Ishikawa (cell line): ENCODE data around the gene CYS1.

Source experiments
- CEBPB ChIP-seq: IDR thresholded peaks from 2 replicates; pipeline ENCODE4 v1.6.1; 2012
- CREB1 ChIP-seq: IDR thresholded peaks from 2 replicates; pipeline ENCODE4 v1.6.1; 2012; ENCODE audit warnings: low read depth
- EGR1 ChIP-seq: IDR thresholded peaks from 2 replicates; pipeline ENCODE4 v1.6.1; 2012
- EP300 ChIP-seq: IDR thresholded peaks from 2 replicates; pipeline ENCODE4 v1.6.1; 2012; ENCODE audit warnings: borderline replicate concordance
- FOXM1 ChIP-seq: IDR thresholded peaks from 2 replicates; pipeline ENCODE4 v1.6.1; 2012; ENCODE audit warnings: low read depth, borderline replicate concordance
- MAX ChIP-seq: IDR thresholded peaks from 2 replicates; pipeline ENCODE4 v1.6.1; 2012
- RAD21 ChIP-seq: IDR thresholded peaks from 2 replicates; pipeline ENCODE4 v1.6.1; 2012; ENCODE audit warnings: low read depth
- REST ChIP-seq: IDR thresholded peaks from 2 replicates; pipeline ENCODE4 v1.6.1; 2012; ENCODE audit warnings: low read depth, mild to moderate bottlenecking
- TAF1 ChIP-seq: IDR thresholded peaks from 2 replicates; pipeline ENCODE4 v1.6.1; 2012; ENCODE audit warnings: low read depth, mild to moderate bottlenecking
- YY1 ChIP-seq: IDR thresholded peaks from 2 replicates; pipeline ENCODE4 v1.6.1; 2012; ENCODE audit warnings: low read depth

GRCh38 chr2:10126632-10127026, 46.4 kb upstream of the CYS1 start:
- TF ChIP-seq CREB1 (no peak), EP300 (no peak), EGR1 (no peak), CEBPB (no peak), MAX (no peak), TAF1 (no peak), FOXM1 (no peak), YY1 (no peak), REST (no peak), RAD21 (no peak)
